Tibial artery (tissue), 4 donors: ENCODE results near the gene TLX1.

Experiments used
- DNase-seq, 2 donors: peaks; one replicate each; pipeline ENCODE4 v3.0.0-alpha.2; 2019
- H3K27ac ChIP-seq, 2 donors: fragments of 200-600 bp; sonication (generic) in 1 of 2; 1 replicate in 1 of 2; 2 replicates in 1 of 2; pipeline ENCODE4 v1.5.1; 2018 to 2019; ENCODE audit warnings: mild to moderate bottlenecking in 1 of 2
- H3K27me3 ChIP-seq, 2 donors: fragments of 200-600 bp; sonication (generic) in 1 of 2; one replicate each; pipeline versions ENCODE4 v1.5.1 to v1.6.0; 2016 to 2019
- H3K36me3 ChIP-seq, 3 donors: fragments of 200-600 bp; sonication (generic) in 2 of 3; one replicate each; pipeline ENCODE4 v1.5.1; 2016 to 2019; ENCODE audit warnings: mild to moderate bottlenecking in 2 of 3
- H3K4me1 ChIP-seq, 4 donors: fragments of 200-600 bp; sonication (generic) in 2 of 4; 1 replicate in 3 of 4; 2 replicates in 1 of 4; pipeline ENCODE4 v1.5.1; 2016 to 2019
- H3K4me3 ChIP-seq, 2 donors: fragments of 200-600 bp; sonication (generic) in 1 of 2; 1 replicate in 1 of 2; 2 replicates in 1 of 2; pipeline ENCODE4 v1.5.1; 2018 to 2019; ENCODE audit warnings: mild to moderate bottlenecking in 2 of 2
- H3K9me3 ChIP-seq, 3 donors: fragments of 200-600 bp; sonication (generic) in 1 of 3; one replicate each; pipeline ENCODE4 v1.5.1; 2016 to 2019
- CTCF ChIP-seq, 2 experiments: fragments of 200-600 bp in 1 of 2; fragments of 450-650 bp in 1 of 2; IDR thresholded peaks; one replicate each; pipeline ENCODE4 v1.5.1; 2017 to 2019; ENCODE audit warnings: antibody characterized with exemption in 2 of 2, mild to moderate bottlenecking in 1 of 2, moderate library complexity in 1 of 2
- intact Hi-C: fragments of 100-400 bp; cut with DNase I; formaldehyde crosslinking; loops from one replicate; pipeline ENCODE4 v1.15.0; 2023; ENCODE audit warnings: low total_unique reads

TLX1 gene

GRCh38 chr10:101130984-101131961 is at the start of gene TLX1:
Gene TLX1 (plus strand): TSS chr10:101131300. CDS start chr10:101131542, 242 bp downstream.
- TF ChIP-seq CTCF (IDR thresholded peaks at IDR 0.05), result no peak
- no peaks in the 10 kb centered on the region for H3K36me3 ChIP-seq
- DNase-seq, result no peak
- peak within 1 kb of the TSS; percentile 20 to 42 for H3K4me3 ChIP-seq
- no peaks in the 10 kb centered on the region for H3K9me3 ChIP-seq
- intact Hi-C loops, result no loop called here
- peaks cover 0 to 96% of the 10 kb centered on the region in 2 donors for H3K27me3 ChIP-seq
- H3K27ac ChIP-seq, result no peak within 1 kb of the TSS
- peaks cover 0 to 42% (median 34%) of the 10 kb centered on the region in 4 donors for H3K4me1 ChIP-seq

GRCh38 chr10:101085846-101086245 is 45.3 kb upstream of the TLX1 start:
- no peaks in the 10 kb centered on the region for H3K4me1 ChIP-seq
- intact Hi-C loops, result no loop called here
- H3K36me3 ChIP-seq, result no peaks in the 10 kb centered on the region
- H3K27ac ChIP-seq, result no peak overlapping the region
- H3K27me3 ChIP-seq, result peaks cover 0 to 87% of the 10 kb centered on the region in 2 donors
- no peak overlapping the region for H3K4me3 ChIP-seq
- TF ChIP-seq CTCF (IDR thresholded peaks at IDR 0.05), result no peak
- no peaks in the 10 kb centered on the region for H3K9me3 ChIP-seq
- no peak for DNase-seq

GRCh38 chr10:101087376-101087775 is 43.7 kb upstream of the TLX1 start:
- Histone ChIP-seq H3K27ac (no peak overlapping the region), H3K4me1 (no peaks in the 10 kb centered on the region), H3K27me3 (peaks cover 0 to 89% of the 10 kb centered on the region in 2 donors), H3K4me3 (no peak overlapping the region), H3K9me3 (no peaks in the 10 kb centered on the region), H3K36me3 (no peaks in the 10 kb centered on the region)
- no peak for TF ChIP-seq CTCF (IDR thresholded peaks at IDR 0.05)
- intact Hi-C loops, result no loop called here
- no peak for DNase-seq

GRCh38 chr10:101087965-101088364 is 43.1 kb upstream of the TLX1 start:
- H3K36me3 ChIP-seq, result no peaks in the 10 kb centered on the region
- no peak for TF ChIP-seq CTCF (IDR thresholded peaks at IDR 0.05)
- H3K4me1 ChIP-seq, result no peaks in the 10 kb centered on the region
- DNase-seq, result no peak
- intact Hi-C loops, result no loop called here
- H3K9me3 ChIP-seq, result no peaks in the 10 kb centered on the region
- H3K27me3 ChIP-seq, result peaks cover 0 to 89% of the 10 kb centered on the region in 2 donors
- H3K4me3 ChIP-seq, result no peak overlapping the region
- no peak overlapping the region for H3K27ac ChIP-seq

GRCh38 chr10:101089520-101090299 is 41.4 kb upstream of the TLX1 start:
- peaks cover 0 to 88% of the 10 kb centered on the region in 2 donors for H3K27me3 ChIP-seq
- TF ChIP-seq CTCF (IDR thresholded peaks at IDR 0.05), result no peak
- no peaks in the 10 kb centered on the region for H3K36me3 ChIP-seq
- no peak overlapping the region for H3K27ac ChIP-seq
- intact Hi-C loops, result no loop called here
- no peak overlapping the region for H3K4me3 ChIP-seq
- no peaks in the 10 kb centered on the region for H3K4me1 ChIP-seq
- H3K9me3 ChIP-seq, result no peaks in the 10 kb centered on the region
- no peak for DNase-seq
